D721Med (cell line): ENCODE results near the gene CDC42.

Source experiments
- DNase-seq: peaks from one replicate; pipeline ENCODE4 v3.0.0; 2011; ENCODE audit warnings: low spot score; ENCODE audit not compliant: insufficient read length
- FAIRE-seq: peaks from 2 replicates; lab custom pipeline; 2011; peaks lifted over from hg19 to GRCh38; lab: Jason Lieb, UNC
- TF ChIP-seq, protein P1 (sequence below): IDR thresholded peaks from 2 replicates; pipeline ENCODE4 v1.5.1; 2012; ENCODE audit warnings: mild to moderate bottlenecking, control low read depth; ENCODE audit not compliant: insufficient read depth; ENCODE audit errors: missing control alignments

The CDC42 gene

DNA sequence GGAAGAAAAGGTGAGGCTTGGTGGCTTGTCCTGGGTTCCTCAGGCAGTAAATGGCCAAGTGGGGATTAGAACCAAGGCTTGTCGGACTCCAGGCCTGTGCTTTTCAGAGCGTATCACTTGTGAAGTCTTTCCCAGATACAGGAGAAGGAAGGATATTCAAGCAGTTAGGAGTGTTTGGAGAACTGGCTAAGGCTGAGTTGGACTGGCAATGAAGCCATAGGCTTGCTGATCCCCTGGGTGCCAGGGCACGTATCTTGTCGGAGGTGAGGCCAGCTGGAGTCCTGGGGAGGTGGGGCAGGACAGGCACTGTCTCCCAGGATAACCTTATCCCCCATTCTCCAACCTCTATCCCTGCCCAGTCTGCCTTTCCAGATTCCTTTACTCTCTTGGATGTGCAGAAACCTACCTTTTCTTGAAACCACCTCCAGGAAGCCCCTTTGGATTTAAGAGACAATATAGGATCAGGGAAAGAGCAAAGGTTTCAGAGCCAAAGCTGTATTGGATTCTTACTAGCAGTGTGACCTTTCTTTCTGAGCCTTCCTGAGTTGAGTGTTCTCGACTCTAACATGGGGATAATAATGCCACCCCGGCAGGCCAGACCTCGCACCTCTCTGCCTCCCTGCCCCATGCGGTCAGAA lies 72.2 kb downstream of the CDC42 start:
- no peak for FAIRE-seq
- TF ChIP-seq, protein P1, sequence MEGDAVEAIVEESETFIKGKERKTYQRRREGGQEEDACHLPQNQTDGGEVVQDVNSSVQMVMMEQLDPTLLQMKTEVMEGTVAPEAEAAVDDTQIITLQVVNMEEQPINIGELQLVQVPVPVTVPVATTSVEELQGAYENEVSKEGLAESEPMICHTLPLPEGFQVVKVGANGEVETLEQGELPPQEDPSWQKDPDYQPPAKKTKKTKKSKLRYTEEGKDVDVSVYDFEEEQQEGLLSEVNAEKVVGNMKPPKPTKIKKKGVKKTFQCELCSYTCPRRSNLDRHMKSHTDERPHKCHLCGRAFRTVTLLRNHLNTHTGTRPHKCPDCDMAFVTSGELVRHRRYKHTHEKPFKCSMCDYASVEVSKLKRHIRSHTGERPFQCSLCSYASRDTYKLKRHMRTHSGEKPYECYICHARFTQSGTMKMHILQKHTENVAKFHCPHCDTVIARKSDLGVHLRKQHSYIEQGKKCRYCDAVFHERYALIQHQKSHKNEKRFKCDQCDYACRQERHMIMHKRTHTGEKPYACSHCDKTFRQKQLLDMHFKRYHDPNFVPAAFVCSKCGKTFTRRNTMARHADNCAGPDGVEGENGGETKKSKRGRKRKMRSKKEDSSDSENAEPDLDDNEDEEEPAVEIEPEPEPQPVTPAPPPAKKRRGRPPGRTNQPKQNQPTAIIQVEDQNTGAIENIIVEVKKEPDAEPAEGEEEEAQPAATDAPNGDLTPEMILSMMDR, result no peak
- DNase-seq, result no peak

DNA sequence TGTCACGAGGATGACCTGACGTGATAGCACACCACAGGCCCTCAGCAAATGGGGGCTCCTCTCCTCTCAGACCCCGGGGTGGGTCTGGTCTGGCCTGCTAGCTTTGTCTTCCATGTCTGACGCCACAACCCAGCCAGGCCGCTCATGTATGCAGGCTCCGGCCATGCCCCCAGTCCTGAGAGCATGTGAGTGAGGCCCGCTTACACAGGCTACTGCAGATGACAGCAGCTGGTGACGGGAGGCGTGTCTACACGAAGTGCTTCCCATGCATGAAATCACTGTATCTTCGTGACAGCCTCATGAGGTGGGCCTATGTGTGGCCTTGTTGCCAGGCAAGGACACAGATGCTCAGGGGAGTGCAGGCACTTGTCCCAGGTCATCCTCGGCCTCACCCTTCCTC lies 74.0 kb downstream of the CDC42 start:
- no peak for FAIRE-seq
- no peak for DNase-seq
- TF ChIP-seq, protein P1, result no peak

DNA sequence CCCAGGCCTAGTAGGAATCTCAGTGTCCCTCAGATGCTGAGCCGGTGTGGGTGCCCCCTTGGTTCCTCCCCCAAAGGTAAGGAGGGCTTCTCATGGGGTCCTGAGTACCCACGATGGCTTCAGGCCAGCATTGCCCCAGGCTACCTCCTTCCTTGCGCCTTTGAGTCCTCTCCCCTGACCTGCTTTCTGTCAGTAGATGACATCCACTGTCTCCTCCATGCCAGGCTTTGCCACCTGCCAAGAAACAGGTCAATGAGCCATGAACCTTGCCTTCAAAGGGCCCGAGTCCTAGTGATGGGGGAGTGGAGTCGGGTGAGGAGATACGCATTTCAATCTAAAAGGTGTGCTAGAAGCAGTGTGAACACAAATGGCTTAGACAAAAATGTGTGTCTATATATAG lies 74.7 kb downstream of the CDC42 start:
- no peak for FAIRE-seq
- no peak for DNase-seq
- TF ChIP-seq, protein P1, result no peak

DNA sequence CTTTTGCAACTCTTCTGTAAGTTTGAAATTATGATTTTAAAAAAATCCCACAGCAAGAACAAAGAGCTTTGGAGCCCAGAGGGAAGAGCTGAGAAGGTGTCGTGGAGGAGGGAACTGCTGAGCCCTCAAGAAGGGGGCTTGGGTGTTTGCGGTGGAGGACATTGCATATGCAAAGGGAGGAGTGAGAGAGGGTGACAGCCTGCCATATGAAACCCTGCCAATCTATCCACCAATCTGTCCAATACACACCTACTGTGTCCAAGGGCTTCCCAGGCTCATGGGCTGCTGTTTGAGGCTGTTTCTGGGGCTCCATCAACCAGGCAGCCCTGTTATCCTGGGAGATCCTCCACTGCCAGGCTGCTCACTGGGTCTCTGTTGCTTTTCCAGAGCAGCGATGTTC lies 75.2 kb downstream of the CDC42 start:
- no peak for DNase-seq
- TF ChIP-seq, protein P1, result no peak
- no peak for FAIRE-seq

DNA sequence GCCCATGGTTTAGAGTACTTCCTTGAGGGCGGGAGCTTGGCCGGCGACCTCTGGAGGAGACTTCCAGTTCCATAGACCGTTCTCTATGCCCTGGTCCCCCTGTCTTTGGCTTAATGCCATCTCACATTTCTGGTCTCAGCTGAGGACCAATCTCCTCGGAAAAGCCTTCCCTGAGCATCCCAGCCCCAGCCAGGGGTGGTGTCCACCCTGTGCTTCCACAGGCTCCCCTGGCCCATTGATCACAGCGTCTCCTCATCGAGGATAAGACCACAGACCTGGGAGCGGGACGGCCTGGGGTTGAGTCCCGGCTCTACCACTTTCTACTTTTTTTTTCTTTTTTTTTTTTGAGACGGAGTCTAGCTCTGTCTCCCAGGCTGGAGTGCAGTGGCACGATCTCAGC lies 75.9 kb downstream of the CDC42 start:
- DNase-seq (no peak), FAIRE-seq (no peak)
- TF ChIP-seq, protein P1, result no peak

DNA sequence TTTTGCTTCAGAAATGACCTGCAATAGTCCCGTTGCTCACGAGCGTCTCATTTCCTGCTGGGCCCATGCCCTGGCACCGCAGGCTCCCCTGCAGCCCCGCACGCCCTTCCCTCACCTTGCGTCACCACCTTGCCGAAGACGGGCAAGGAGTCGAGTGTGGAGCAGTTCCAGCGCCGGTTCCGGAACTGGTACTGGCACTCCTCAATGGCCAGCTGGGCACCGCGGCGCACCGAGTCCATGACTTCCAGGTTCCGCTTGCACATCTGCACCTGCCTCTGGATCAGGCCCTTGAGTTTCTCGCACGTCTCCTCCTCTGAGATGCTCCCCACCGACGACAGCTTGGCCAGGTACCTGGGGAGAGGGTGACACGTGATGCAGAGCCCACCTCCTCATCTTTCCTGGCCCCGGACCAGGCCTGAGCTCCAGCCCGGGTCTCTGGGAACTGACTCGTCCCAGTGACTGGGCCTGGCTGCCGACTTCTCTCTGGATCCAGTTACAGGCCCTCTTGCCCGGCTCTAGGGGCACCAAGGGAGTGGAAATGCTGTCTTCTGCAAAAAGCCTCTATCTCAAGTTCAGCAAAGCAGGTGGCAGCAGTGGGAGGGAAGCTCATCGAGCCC lies 77.1 kb downstream of the CDC42 start:
- no peak for FAIRE-seq
- DNase-seq, result no peak
- TF ChIP-seq, protein P1, result no peak

DNA sequence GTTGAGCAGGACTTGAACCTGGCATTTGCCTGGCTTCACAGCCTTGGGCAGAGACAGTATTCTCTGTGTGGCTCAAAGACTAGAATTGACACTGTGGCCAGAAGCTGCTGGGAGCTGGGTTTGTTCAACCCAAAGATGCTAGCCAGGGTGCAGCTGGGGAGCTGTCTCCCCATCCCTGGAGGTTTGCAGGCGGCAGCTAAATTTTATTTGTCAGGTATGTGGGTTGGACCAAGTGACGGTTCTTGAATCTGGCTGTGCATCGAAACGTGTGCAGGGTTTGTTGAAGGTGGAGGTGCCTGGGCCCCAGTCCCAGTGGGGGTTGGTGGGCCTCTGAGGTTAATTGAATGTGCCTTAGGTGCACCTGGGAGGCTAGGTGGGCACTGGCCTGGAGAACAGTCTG lies 78.6 kb downstream of the CDC42 start:
- TF ChIP-seq, protein P1, result no peak
- DNase-seq, result no peak
- FAIRE-seq, result no peak
